ENCODE data around the gene NINJ1.

- TF ChIP-seq POLR2A (IDR thresholded peaks at IDR 0.05): no peak
- TF ChIP-seq CTCF (IDR thresholded peaks at IDR 0.05 in 4 of 5, conservative IDR thresholded peaks at IDR 0.05 in 1 of 5): no peak
These were observed 27.9 kb upstream of the NINJ1 start for GRCh38 chr9:93161786-93162562.
